GM12878 (cell line): ENCODE measurements around the gene AKR1A1.

ENCODE experiments used
- EZH2 ChIP-seq: IDR thresholded peaks from 2 replicates; pipeline ENCODE4 v1.6.1; 2012; ENCODE audit warnings: low read depth, mild to moderate bottlenecking, control low read depth, inconsistent platforms, low read length, borderline replicate concordance; ENCODE audit not compliant: control insufficient read depth
- HDGF ChIP-seq: fragments of 450-650 bp; IDR thresholded peaks from 2 replicates; pipeline ENCODE4 v1.6.1; 2016; ENCODE audit warnings: antibody characterized with exemption
- POLR2A ChIP-seq: IDR thresholded peaks from 2 replicates; pipeline ENCODE4 v1.6.1; 2011; ENCODE audit warnings: low read depth, mild to moderate bottlenecking, low read length
- RB1 ChIP-seq: fragments of 450-650 bp; formaldehyde crosslinking; IDR thresholded peaks from 2 replicates; pipeline ENCODE4 v1.6.1; 2017; ENCODE audit warnings: mild to moderate bottlenecking, borderline replicate concordance
- TAF1 ChIP-seq: IDR thresholded peaks from 2 replicates; pipeline ENCODE4 v1.6.1; 2011; ENCODE audit warnings: mild to moderate bottlenecking, low read depth, low read length, borderline replicate concordance
- ZZZ3 ChIP-seq: IDR thresholded peaks from 2 replicates; pipeline ENCODE4 v1.6.1; 2011; ENCODE audit warnings: low read depth; ENCODE audit not compliant: control insufficient read depth, insufficient read length
- TF ChIP-seq, protein P1 (sequence below), 3 experiments: IDR thresholded peaks in 2 of 3; conservative IDR thresholded peaks in 1 of 3; 2 replicates each; pipeline ENCODE4 v1.5.1; 2011; ENCODE audit warnings: low read depth in 3 of 3, low read length in 3 of 3, mild to moderate bottlenecking in 3 of 3, control low read depth in 2 of 3, moderate library complexity in 2 of 3, inconsistent platforms in 1 of 3, mixed read lengths in 1 of 3; ENCODE audit not compliant: control insufficient read depth in 2 of 3, insufficient read depth in 1 of 3; ENCODE audit errors: extremely low read depth in 1 of 3
- TF ChIP-seq, protein P2 (sequence below): IDR thresholded peaks from 2 replicates; pipeline ENCODE4 v1.6.1; 2012; ENCODE audit warnings: mild to moderate bottlenecking, low read depth, low read length
- TF ChIP-seq, protein P3 (sequence below): IDR thresholded peaks from 2 replicates; pipeline ENCODE4 v1.6.1; 2011; ENCODE audit warnings: low read depth, low read length, improper control_type of control experiment, borderline replicate concordance
- TF ChIP-seq, protein P4 (sequence below): IDR thresholded peaks from 2 replicates; pipeline ENCODE4 v1.6.1; 2012; ENCODE audit warnings: improper control_type of control experiment, low read depth, low read length; ENCODE audit not compliant: insufficient replicate concordance

DNA sequence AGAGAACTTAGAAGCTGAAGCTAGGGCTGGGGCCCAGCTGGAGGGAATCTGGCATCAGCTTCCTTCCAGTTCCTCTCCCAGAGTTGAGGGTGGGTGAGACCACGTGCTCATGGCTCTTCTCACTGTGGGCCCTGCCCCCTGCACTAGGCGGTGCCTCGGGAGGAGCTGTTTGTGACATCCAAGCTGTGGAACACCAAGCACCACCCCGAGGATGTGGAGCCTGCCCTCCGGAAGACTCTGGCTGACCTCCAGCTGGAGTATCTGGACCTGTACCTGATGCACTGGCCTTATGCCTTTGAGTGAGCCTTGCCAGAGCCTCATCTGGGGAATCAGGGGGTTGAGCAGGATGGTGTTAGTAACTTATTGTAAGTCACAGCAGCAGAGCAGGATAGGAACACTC lies 16.1 kb downstream of the AKR1A1 start:
- TF ChIP-seq, protein P1, sequence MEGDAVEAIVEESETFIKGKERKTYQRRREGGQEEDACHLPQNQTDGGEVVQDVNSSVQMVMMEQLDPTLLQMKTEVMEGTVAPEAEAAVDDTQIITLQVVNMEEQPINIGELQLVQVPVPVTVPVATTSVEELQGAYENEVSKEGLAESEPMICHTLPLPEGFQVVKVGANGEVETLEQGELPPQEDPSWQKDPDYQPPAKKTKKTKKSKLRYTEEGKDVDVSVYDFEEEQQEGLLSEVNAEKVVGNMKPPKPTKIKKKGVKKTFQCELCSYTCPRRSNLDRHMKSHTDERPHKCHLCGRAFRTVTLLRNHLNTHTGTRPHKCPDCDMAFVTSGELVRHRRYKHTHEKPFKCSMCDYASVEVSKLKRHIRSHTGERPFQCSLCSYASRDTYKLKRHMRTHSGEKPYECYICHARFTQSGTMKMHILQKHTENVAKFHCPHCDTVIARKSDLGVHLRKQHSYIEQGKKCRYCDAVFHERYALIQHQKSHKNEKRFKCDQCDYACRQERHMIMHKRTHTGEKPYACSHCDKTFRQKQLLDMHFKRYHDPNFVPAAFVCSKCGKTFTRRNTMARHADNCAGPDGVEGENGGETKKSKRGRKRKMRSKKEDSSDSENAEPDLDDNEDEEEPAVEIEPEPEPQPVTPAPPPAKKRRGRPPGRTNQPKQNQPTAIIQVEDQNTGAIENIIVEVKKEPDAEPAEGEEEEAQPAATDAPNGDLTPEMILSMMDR (IDR thresholded peaks at IDR 0.05 in 2 of 3, conservative IDR thresholded peaks at IDR 0.05 in 1 of 3; ENCODE audit: control insufficient read depth in 2 of 3, extremely low read depth in 1 of 3, insufficient read depth in 1 of 3, low read depth in 3 of 3, low read length in 3 of 3): no peak
- TF ChIP-seq, protein P2, sequence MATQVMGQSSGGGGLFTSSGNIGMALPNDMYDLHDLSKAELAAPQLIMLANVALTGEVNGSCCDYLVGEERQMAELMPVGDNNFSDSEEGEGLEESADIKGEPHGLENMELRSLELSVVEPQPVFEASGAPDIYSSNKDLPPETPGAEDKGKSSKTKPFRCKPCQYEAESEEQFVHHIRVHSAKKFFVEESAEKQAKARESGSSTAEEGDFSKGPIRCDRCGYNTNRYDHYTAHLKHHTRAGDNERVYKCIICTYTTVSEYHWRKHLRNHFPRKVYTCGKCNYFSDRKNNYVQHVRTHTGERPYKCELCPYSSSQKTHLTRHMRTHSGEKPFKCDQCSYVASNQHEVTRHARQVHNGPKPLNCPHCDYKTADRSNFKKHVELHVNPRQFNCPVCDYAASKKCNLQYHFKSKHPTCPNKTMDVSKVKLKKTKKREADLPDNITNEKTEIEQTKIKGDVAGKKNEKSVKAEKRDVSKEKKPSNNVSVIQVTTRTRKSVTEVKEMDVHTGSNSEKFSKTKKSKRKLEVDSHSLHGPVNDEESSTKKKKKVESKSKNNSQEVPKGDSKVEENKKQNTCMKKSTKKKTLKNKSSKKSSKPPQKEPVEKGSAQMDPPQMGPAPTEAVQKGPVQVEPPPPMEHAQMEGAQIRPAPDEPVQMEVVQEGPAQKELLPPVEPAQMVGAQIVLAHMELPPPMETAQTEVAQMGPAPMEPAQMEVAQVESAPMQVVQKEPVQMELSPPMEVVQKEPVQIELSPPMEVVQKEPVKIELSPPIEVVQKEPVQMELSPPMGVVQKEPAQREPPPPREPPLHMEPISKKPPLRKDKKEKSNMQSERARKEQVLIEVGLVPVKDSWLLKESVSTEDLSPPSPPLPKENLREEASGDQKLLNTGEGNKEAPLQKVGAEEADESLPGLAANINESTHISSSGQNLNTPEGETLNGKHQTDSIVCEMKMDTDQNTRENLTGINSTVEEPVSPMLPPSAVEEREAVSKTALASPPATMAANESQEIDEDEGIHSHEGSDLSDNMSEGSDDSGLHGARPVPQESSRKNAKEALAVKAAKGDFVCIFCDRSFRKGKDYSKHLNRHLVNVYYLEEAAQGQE: no peak
- TF ChIP-seq, protein P3, sequence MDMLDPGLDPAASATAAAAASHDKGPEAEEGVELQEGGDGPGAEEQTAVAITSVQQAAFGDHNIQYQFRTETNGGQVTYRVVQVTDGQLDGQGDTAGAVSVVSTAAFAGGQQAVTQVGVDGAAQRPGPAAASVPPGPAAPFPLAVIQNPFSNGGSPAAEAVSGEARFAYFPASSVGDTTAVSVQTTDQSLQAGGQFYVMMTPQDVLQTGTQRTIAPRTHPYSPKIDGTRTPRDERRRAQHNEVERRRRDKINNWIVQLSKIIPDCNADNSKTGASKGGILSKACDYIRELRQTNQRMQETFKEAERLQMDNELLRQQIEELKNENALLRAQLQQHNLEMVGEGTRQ: no peak
- TF ChIP-seq HDGF: no peak
- no peak for TF ChIP-seq ZZZ3
- TF ChIP-seq, protein P4, sequence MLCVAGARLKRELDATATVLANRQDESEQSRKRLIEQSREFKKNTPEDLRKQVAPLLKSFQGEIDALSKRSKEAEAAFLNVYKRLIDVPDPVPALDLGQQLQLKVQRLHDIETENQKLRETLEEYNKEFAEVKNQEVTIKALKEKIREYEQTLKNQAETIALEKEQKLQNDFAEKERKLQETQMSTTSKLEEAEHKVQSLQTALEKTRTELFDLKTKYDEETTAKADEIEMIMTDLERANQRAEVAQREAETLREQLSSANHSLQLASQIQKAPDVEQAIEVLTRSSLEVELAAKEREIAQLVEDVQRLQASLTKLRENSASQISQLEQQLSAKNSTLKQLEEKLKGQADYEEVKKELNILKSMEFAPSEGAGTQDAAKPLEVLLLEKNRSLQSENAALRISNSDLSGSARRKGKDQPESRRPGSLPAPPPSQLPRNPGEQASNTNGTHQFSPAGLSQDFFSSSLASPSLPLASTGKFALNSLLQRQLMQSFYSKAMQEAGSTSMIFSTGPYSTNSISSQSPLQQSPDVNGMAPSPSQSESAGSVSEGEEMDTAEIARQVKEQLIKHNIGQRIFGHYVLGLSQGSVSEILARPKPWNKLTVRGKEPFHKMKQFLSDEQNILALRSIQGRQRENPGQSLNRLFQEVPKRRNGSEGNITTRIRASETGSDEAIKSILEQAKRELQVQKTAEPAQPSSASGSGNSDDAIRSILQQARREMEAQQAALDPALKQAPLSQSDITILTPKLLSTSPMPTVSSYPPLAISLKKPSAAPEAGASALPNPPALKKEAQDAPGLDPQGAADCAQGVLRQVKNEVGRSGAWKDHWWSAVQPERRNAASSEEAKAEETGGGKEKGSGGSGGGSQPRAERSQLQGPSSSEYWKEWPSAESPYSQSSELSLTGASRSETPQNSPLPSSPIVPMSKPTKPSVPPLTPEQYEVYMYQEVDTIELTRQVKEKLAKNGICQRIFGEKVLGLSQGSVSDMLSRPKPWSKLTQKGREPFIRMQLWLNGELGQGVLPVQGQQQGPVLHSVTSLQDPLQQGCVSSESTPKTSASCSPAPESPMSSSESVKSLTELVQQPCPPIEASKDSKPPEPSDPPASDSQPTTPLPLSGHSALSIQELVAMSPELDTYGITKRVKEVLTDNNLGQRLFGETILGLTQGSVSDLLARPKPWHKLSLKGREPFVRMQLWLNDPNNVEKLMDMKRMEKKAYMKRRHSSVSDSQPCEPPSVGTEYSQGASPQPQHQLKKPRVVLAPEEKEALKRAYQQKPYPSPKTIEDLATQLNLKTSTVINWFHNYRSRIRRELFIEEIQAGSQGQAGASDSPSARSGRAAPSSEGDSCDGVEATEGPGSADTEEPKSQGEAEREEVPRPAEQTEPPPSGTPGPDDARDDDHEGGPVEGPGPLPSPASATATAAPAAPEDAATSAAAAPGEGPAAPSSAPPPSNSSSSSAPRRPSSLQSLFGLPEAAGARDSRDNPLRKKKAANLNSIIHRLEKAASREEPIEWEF: no peak
- no peak for TF ChIP-seq TAF1
- TF ChIP-seq POLR2A: no peak
- no peak for TF ChIP-seq EZH2
- no peak for TF ChIP-seq RB1
